ENCODE data around the gene PDC. TPM values are rescaled to one million over a fixed set of nuclear protein-coding genes. Genes with fewer than 3 reads are reported as not detected.

The PDC gene
- total and polyA plus RNA-seq, 9 of the 15 experiments (the other 6 are each of a cell fraction or from before 2014, with no cell fraction given) = not detected

DNA sequence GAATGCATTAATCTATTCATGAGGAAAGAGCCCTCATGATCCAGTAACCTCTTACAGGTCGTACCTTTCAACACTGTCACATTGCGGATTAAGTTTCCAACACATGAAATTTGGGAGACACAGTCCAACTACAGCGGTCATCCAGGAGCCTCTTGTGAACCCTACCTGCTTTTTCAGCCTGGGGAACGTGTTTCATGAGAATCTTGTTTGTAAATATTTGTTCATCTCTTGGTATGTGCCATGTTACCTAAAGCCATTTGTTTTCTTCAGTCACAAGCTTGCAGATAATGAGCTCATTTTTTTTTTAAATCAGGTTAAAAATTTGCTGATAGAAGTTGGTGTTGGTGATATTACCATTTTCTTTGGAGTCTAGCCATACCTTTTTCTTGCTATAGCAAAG is 37.2 kb upstream of the PDC start:
- ChIA-PET POLR2A (interaction anchor here (0.9 kb wide), 1 partner anchor 122 kb away, joined by 4 read pairs; no protein-coding TSS in a partner anchor), CTCF (ENCODE audit: low intra/inter-chr PET ratio) (no interaction called here)
- intact Hi-C loops (cut with micrococcal nuclease) (no loop called here), in situ Hi-C loops (cut with MboI) (no loop called here)
- H3K9ac ChIP-seq (ENCODE audit: insufficient read depth in 1 of 2, low read depth in 2 of 2, low read length in 2 of 2) = no peak overlapping the region
- no peaks in the 10 kb centered on the region for H3K36me3 ChIP-seq (ENCODE audit: control insufficient read depth, insufficient read depth, low read length)
- BruUV-seq (replicated peaks) = no TSS peak
- no peak overlapping the region for H3K27ac ChIP-seq (ENCODE audit: extremely low read depth, low read depth, low read length)
- no peaks in the 10 kb centered on the region for H3K27me3 ChIP-seq (ENCODE audit: control insufficient read depth in 2 of 2, insufficient read depth in 2 of 2, low read length in 2 of 2)
- no peaks in the 10 kb centered on the region for H3K9me1 ChIP-seq (ENCODE audit: control insufficient read depth, insufficient read depth, low read length)
- FAIRE-seq = no peak
- WGBS (ENCODE audit: insufficient coverage, low coverage, missing lambda C conversion rate) = 0% methylated on average over 4 of the region's 4 CpGs
- no peaks in the 10 kb centered on the region for H3K4me1 ChIP-seq (replicated peaks in 1 of 2; ENCODE audit: control insufficient read depth in 2 of 2, insufficient read depth in 2 of 2, low read length in 2 of 2)
- H3K79me2 ChIP-seq (ENCODE audit: control insufficient read depth, insufficient read depth, low read length) = no peaks in the 10 kb centered on the region
- H2AFZ ChIP-seq (ENCODE audit: low read depth, low read length) = no peak overlapping the region
- DNase-seq (ENCODE audit: extremely low read depth in 1 of 4, low spot score in 3 of 4) = no peak
- H3K4me2 ChIP-seq (ENCODE audit: insufficient read depth, low read length) = no peak overlapping the region
- H4K20me1 ChIP-seq (replicated peaks; ENCODE audit: control insufficient read depth, insufficient read depth, low read length) = no peaks in the 10 kb centered on the region
- no peak for ATAC-seq
- H3K9me3 ChIP-seq (replicated peaks; ENCODE audit: control insufficient read depth, insufficient read depth, low read depth, low read length) = no peaks in the 10 kb centered on the region
- no peak for TF ChIP-seq RBM22 (IDR thresholded peaks at IDR 0.05; ENCODE audit: low read depth, low read length, poor library complexity, severe bottlenecking)
- TF ChIP-seq NR2F6 (CRISPR knock-in tag; IDR thresholded peaks at IDR 0.05) = no peak
- TF ChIP-seq ELF2 (CRISPR knock-in tag; IDR thresholded peaks at IDR 0.05) = no peak
- no peak for TF ChIP-seq ZNF23 (CRISPR knock-in tag; IDR thresholded peaks at IDR 0.05)
- no peak for TF ChIP-seq BRF2 (IDR thresholded peaks at IDR 0.05; ENCODE audit: borderline replicate concordance, insufficient read depth, insufficient read length)
- TF ChIP-seq, protein P1, sequence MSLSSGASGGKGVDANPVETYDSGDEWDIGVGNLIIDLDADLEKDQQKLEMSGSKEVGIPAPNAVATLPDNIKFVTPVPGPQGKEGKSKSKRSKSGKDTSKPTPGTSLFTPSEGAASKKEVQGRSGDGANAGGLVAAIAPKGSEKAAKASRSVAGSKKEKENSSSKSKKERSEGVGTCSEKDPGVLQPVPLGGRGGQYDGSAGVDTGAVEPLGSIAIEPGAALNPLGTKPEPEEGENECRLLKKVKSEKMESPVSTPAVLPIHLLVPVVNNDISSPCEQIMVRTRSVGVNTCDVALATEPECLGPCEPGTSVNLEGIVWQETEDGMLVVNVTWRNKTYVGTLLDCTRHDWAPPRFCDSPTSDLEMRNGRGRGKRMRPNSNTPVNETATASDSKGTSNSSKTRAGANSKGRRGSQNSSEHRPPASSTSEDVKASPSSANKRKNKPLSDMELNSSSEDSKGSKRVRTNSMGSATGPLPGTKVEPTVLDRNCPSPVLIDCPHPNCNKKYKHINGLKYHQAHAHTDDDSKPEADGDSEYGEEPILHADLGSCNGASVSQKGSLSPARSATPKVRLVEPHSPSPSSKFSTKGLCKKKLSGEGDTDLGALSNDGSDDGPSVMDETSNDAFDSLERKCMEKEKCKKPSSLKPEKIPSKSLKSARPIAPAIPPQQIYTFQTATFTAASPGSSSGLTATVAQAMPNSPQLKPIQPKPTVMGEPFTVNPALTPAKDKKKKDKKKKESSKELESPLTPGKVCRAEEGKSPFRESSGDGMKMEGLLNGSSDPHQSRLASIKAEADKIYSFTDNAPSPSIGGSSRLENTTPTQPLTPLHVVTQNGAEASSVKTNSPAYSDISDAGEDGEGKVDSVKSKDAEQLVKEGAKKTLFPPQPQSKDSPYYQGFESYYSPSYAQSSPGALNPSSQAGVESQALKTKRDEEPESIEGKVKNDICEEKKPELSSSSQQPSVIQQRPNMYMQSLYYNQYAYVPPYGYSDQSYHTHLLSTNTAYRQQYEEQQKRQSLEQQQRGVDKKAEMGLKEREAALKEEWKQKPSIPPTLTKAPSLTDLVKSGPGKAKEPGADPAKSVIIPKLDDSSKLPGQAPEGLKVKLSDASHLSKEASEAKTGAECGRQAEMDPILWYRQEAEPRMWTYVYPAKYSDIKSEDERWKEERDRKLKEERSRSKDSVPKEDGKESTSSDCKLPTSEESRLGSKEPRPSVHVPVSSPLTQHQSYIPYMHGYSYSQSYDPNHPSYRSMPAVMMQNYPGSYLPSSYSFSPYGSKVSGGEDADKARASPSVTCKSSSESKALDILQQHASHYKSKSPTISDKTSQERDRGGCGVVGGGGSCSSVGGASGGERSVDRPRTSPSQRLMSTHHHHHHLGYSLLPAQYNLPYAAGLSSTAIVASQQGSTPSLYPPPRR (CRISPR knock-in tag; IDR thresholded peaks at IDR 0.05; ENCODE audit: borderline replicate concordance) = no peak
- TF ChIP-seq STAG1 (CRISPR knock-in tag; IDR thresholded peaks at IDR 0.05; ENCODE audit: borderline replicate concordance) = no peak
- TF ChIP-seq TFAM (CRISPR knock-in tag; conservative IDR thresholded peaks at IDR 0.05) = no peak
- TF ChIP-seq, protein P2, sequence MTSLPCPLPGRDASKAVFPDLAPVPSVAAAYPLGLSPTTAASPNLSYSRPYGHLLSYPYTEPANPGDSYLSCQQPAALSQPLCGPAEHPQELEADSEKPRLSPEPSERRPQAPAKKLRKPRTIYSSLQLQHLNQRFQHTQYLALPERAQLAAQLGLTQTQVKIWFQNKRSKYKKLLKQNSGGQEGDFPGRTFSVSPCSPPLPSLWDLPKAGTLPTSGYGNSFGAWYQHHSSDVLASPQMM (CRISPR knock-in tag; IDR thresholded peaks at IDR 0.05) = no peak
- no peak for TF ChIP-seq FOSL1 (tag; conservative IDR thresholded peaks at IDR 0.05)
- no peak for TF ChIP-seq RCOR1 (IDR thresholded peaks at IDR 0.05; ENCODE audit: borderline replicate concordance in 1 of 2, low read depth in 2 of 2, low read length in 2 of 2)
- no peak for TF ChIP-seq CSDE1 (IDR thresholded peaks at IDR 0.05)
- TF ChIP-seq NR2C2 (CRISPR knock-in tag; IDR thresholded peaks at IDR 0.05) = no peak
- no peak for TF ChIP-seq NR2C2 (tag; IDR thresholded peaks at IDR 0.05)
- TF ChIP-seq CBX3 (IDR thresholded peaks at IDR 0.05; ENCODE audit: borderline replicate concordance in 1 of 2, low read length in 2 of 2) = no peak
- TF ChIP-seq SLC30A9 (CRISPR knock-in tag; IDR thresholded peaks at IDR 0.05) = no peak
- no peak overlapping the region for H3K4me3 ChIP-seq
